GM19438 (cell line): ENCODE measurements around the gene CYB561D1.
A peak's percentile ranks its signal among the peaks of the same experiment; 100 is the strongest.

Experiments
- ATAC-seq: cut with Tn5 transposase; IDR thresholded peaks from one replicate; pipeline ENCODE4 v1.9.1; 2021; ENCODE audit warnings: low read depth; ENCODE audit not compliant: unreplicated experiment

Gene CYB561D1

GRCh38 chr1:109543988-109544735 is 50.3 kb downstream of the CYB561D1 start:
- no peak for ATAC-seq

GRCh38 chr1:109546311-109547109 is 52.6 kb downstream of the CYB561D1 start:
- no peak for ATAC-seq

GRCh38 chr1:109547463-109548320 is 53.8 kb downstream of the CYB561D1 start:
- ATAC-seq: no peak

GRCh38 chr1:109548321-109549267 is 54.7 kb downstream of the CYB561D1 start, which contains the start of gene GNAI3:
Gene GNAI3 (plus strand): TSS chr1:109548615. CDS start chr1:109548721, 106 bp downstream.
- peak; percentile 91 for ATAC-seq
